H1 (cell line): Measurements from ENCODE around the gene IRGQ. TPM values are rescaled to one million over a fixed set of nuclear protein-coding genes. Genes with fewer than 3 reads are reported as not detected.

ENCODE experiments used
- CTCF ChIA-PET: fragments of 300-600 bp; sonication (Branson Sonifier 250); formaldehyde crosslinking; loops from one replicate; lab custom pipeline; 2021; ENCODE audit not compliant: partially characterized antibody; lab: Charles Lee
- POLR2A ChIA-PET: fragments of 300-600 bp; sonication (Branson Sonifier 250); formaldehyde crosslinking; loops from one replicate; lab custom pipeline; 2021; ENCODE audit warnings: inconsistent platforms; ENCODE audit not compliant: partially characterized antibody; lab: Charles Lee
- DNase-seq, 2 experiments: peaks; one replicate each; pipeline versions ENCODE4 v3.0.0 to v3.0.0-alpha.2; 2010 to 2022; ENCODE audit warnings: low spot score in 2 of 2, low read depth in 1 of 2, mixed read lengths in 1 of 2
- FAIRE-seq: peaks from 2 replicates; lab custom pipeline; 2011; peaks lifted over from hg19 to GRCh38; lab: Jason Lieb, UNC
- H2AFZ ChIP-seq: 2 replicates; pipeline ENCODE4 v1.8.1; 2012; ENCODE audit warnings: low read length, inconsistent platforms
- H2AK5ac ChIP-seq: 2 replicates; pipeline ENCODE4 v1.6.1; 2013; ENCODE audit warnings: low read depth, low read length
- H2BK120ac ChIP-seq: replicated peaks from 2 replicates; pipeline ENCODE3; 2013; ENCODE audit warnings: low read depth, low read length, inconsistent platforms
- H2BK12ac ChIP-seq: 2 replicates; pipeline ENCODE4 v1.6.1; 2013; ENCODE audit warnings: low read depth, low read length
- H2BK15ac ChIP-seq: 2 replicates; pipeline ENCODE4 v1.6.1; 2013; ENCODE audit warnings: low read length
- H2BK20ac ChIP-seq: 2 replicates; pipeline ENCODE4 v1.6.1; 2013; ENCODE audit warnings: low read length
- H2BK5ac ChIP-seq: 2 replicates; pipeline ENCODE4 v1.6.1; 2013; ENCODE audit warnings: low read depth, low read length
- H3K14ac ChIP-seq: 2 replicates; pipeline ENCODE4 v1.6.1; 2013; ENCODE audit warnings: inconsistent platforms; ENCODE audit not compliant: insufficient read length
- H3K18ac ChIP-seq: 2 replicates; pipeline ENCODE4 v1.6.1; 2013; ENCODE audit warnings: low read length; ENCODE audit errors: extremely low read depth
- H3K23ac ChIP-seq: 2 replicates; pipeline ENCODE4 v1.6.1; 2013; ENCODE audit warnings: inconsistent platforms; ENCODE audit not compliant: insufficient read length
- H3K23me2 ChIP-seq: 2 replicates; pipeline ENCODE4 v1.6.1; 2013; ENCODE audit warnings: low read depth, low read length
- H3K27ac ChIP-seq: 2 replicates; pipeline ENCODE4 v1.6.1; 2011; ENCODE audit warnings: low read depth, low read length, inconsistent platforms
- H3K27me3 ChIP-seq, 4 experiments: replicated peaks in 1 of 4; 1 replicate in 1 of 4; 2 replicates in 3 of 4; pipeline versions ENCODE4 v1.6.1 to v1.8.1; 2011 to 2013; ENCODE audit warnings: low read length in 3 of 4, mild to moderate bottlenecking in 3 of 4, inconsistent platforms in 2 of 4, mixed read lengths in 2 of 4, moderate library complexity in 1 of 4; ENCODE audit not compliant: control insufficient read depth in 3 of 4, insufficient read depth in 3 of 4; ENCODE audit errors: extremely low read depth in 1 of 4
- H3K36me3 ChIP-seq, 4 experiments: 2 replicates each; pipeline versions ENCODE4 v1.6.1 to v1.8.1; 2011 to 2013; ENCODE audit warnings: mild to moderate bottlenecking in 4 of 4, low read length in 3 of 4, moderate library complexity in 2 of 4, control low read depth in 1 of 4, inconsistent platforms in 1 of 4; ENCODE audit not compliant: insufficient read depth in 4 of 4, control insufficient read depth in 2 of 4
- H3K4ac ChIP-seq: replicated peaks from 2 replicates; pipeline ENCODE3; 2013; ENCODE audit warnings: low read length, low read depth, mixed read lengths, inconsistent platforms; ENCODE audit not compliant: insufficient read length
- H3K4me1 ChIP-seq, 4 experiments: replicated peaks in 1 of 4; 1 replicate in 1 of 4; 2 replicates in 3 of 4; pipeline versions ENCODE4 v1.6.1 to v1.8.1; 2011 to 2013; ENCODE audit warnings: low read length in 3 of 4, inconsistent platforms in 2 of 4, mixed read lengths in 1 of 4; ENCODE audit not compliant: insufficient read depth in 4 of 4, control insufficient read depth in 3 of 4
- H3K4me2 ChIP-seq, 2 experiments: 2 replicates each; pipeline versions ENCODE4 v1.6.1 to v1.8.1; 2011 to 2013; ENCODE audit warnings: low read depth in 2 of 2, low read length in 2 of 2, control low read depth in 1 of 2, inconsistent platforms in 1 of 2, mild to moderate bottlenecking in 1 of 2; ENCODE audit not compliant: insufficient read depth in 1 of 2
- H3K4me3 ChIP-seq, 4 experiments: fragments of 200-600, 300-600 bp in 1 of 4; sonication (generic), shearing (Covaris generic), sonication (Bioruptor Twin) in 1 of 4; 2 replicates each; pipeline versions ENCODE4 v1.5.1 to v1.8.1; 2011 to 2016; ENCODE audit warnings: low read length in 4 of 4, low read depth in 3 of 4, control low read depth in 2 of 4, inconsistent platforms in 2 of 4, mild to moderate bottlenecking in 2 of 4, mixed read lengths in 1 of 4, moderate library complexity in 1 of 4; ENCODE audit not compliant: insufficient read depth in 2 of 4; ENCODE audit errors: extremely low read depth in 1 of 4
- H3K56ac ChIP-seq: replicated peaks from 2 replicates; pipeline ENCODE3; 2013; ENCODE audit warnings: low read depth, mild to moderate bottlenecking, mixed read lengths, low read length, inconsistent platforms; ENCODE audit not compliant: insufficient read length
- H3K79me1 ChIP-seq: 2 replicates; pipeline ENCODE4 v1.6.1; 2013; ENCODE audit warnings: low read depth, low read length, control low read depth
- H3K79me2 ChIP-seq, 2 experiments: 2 replicates each; pipeline versions ENCODE4 v1.6.1 to v1.8.1; 2012 to 2013; ENCODE audit warnings: low read length in 2 of 2, mild to moderate bottlenecking in 2 of 2, inconsistent platforms in 1 of 2; ENCODE audit not compliant: insufficient read depth in 2 of 2, control insufficient read depth in 1 of 2
- H3K9ac ChIP-seq, 4 experiments: replicated peaks in 1 of 4; 1 replicate in 1 of 4; 2 replicates in 3 of 4; pipeline versions ENCODE4 v1.6.1 to v1.8.1; 2011 to 2013; ENCODE audit warnings: low read depth in 3 of 4, low read length in 3 of 4, control low read depth in 2 of 4, mild to moderate bottlenecking in 2 of 4, moderate library complexity in 2 of 4, inconsistent platforms in 1 of 4; ENCODE audit errors: extremely low read depth in 1 of 4
- H3K9me3 ChIP-seq, 2 experiments: 2 replicates each; pipeline versions ENCODE4 v1.6.1 to v1.8.1; 2012 to 2013; ENCODE audit warnings: mild to moderate bottlenecking in 2 of 2, moderate library complexity in 2 of 2, control low read depth in 1 of 2, inconsistent platforms in 1 of 2, low read depth in 1 of 2, low read length in 1 of 2, mixed read lengths in 1 of 2; ENCODE audit not compliant: insufficient read depth in 2 of 2
- H4K20me1 ChIP-seq, 2 experiments: replicated peaks in 1 of 2; 2 replicates each; pipeline versions ENCODE3 to v1.8.1; 2011 to 2013; ENCODE audit warnings: inconsistent platforms in 2 of 2, low read length in 2 of 2, mild to moderate bottlenecking in 1 of 2; ENCODE audit not compliant: insufficient read depth in 2 of 2, control insufficient read depth in 1 of 2
- H4K5ac ChIP-seq: 2 replicates; pipeline ENCODE4 v1.6.1; 2013; ENCODE audit warnings: low read length, low read depth, mixed read lengths, inconsistent platforms; ENCODE audit not compliant: insufficient read length
- H4K8ac ChIP-seq: 2 replicates; pipeline ENCODE4 v1.8.0; 2013; ENCODE audit warnings: mild to moderate bottlenecking, moderate library complexity, low read length, inconsistent platforms; ENCODE audit not compliant: insufficient read depth; ENCODE audit errors: extremely low read depth
- H4K91ac ChIP-seq: replicated peaks from 2 replicates; pipeline ENCODE3; 2013; ENCODE audit warnings: low read length, mixed read lengths, inconsistent platforms; ENCODE audit not compliant: insufficient read length
- CHD1 ChIP-seq: IDR thresholded peaks from 2 replicates; pipeline ENCODE4 v1.6.1; 2012; ENCODE audit warnings: low read depth, low read length, improper control_type of control experiment
- CREB1 ChIP-seq: IDR thresholded peaks from 2 replicates; pipeline ENCODE4 v1.6.1; 2012; ENCODE audit warnings: inconsistent platforms
- EGR1 ChIP-seq: IDR thresholded peaks from 2 replicates; pipeline ENCODE4 v1.6.1; 2011; ENCODE audit warnings: low read depth, low read length, borderline replicate concordance
- JUND ChIP-seq: IDR thresholded peaks from 2 replicates; pipeline ENCODE4 v1.6.1; 2011; ENCODE audit warnings: mild to moderate bottlenecking, improper control_type of control experiment, low read length
- MAFK ChIP-seq: IDR thresholded peaks from 2 replicates; pipeline ENCODE4 v1.6.1; 2012; ENCODE audit warnings: low read depth, mild to moderate bottlenecking, improper control_type of control experiment, low read length
- NRF1 ChIP-seq: IDR thresholded peaks from 2 replicates; pipeline ENCODE4 v1.6.1; 2011; ENCODE audit warnings: mild to moderate bottlenecking, low read depth, low read length, improper control_type of control experiment
- RBBP5 ChIP-seq: IDR thresholded peaks from 2 replicates; pipeline ENCODE4 v1.7.1; 2012; ENCODE audit warnings: low read depth, mild to moderate bottlenecking, inconsistent platforms, low read length, moderate library complexity, borderline replicate concordance
- RFX5 ChIP-seq: IDR thresholded peaks from 2 replicates; pipeline ENCODE4 v1.6.1; 2011; ENCODE audit warnings: low read depth, low read length, improper control_type of control experiment, borderline replicate concordance
- SAP30 ChIP-seq: fragments of 300-600 bp; sonication (generic); IDR thresholded peaks from 2 replicates; pipeline ENCODE4 v1.7.1; 2012; ENCODE audit warnings: low read length, moderate library complexity, mild to moderate bottlenecking, inconsistent platforms; ENCODE audit not compliant: insufficient read depth, insufficient replicate concordance
- SP2 ChIP-seq: IDR thresholded peaks from 2 replicates; pipeline ENCODE4 v1.6.1; 2012; ENCODE audit warnings: mild to moderate bottlenecking, low read length, inconsistent platforms
- SUZ12 ChIP-seq: fragments of 200-600 bp; sonication (generic); IDR thresholded peaks from 2 replicates; pipeline ENCODE4 v1.6.1; 2012; ENCODE audit warnings: mild to moderate bottlenecking, inconsistent platforms, low read length, moderate library complexity, mixed read lengths
- TAF7 ChIP-seq: optimal IDR thresholded peaks from 2 replicates; pipeline ENCODE3; 2011; ENCODE audit warnings: low read depth, mild to moderate bottlenecking, inconsistent platforms, low read length, moderate library complexity, borderline replicate concordance
- TCF12 ChIP-seq: IDR thresholded peaks from 2 replicates; pipeline ENCODE4 v1.6.1; 2011; ENCODE audit warnings: low read depth, mild to moderate bottlenecking, low read length
- WGBS, 2 experiments: shearing (Covaris generic) in 1 of 2; methylation state at CpG; one replicate each; pipeline versions ENCODE4 v1.1.6 to v1.1.7; 2013 to 2015; ENCODE audit warnings: low lambda C conversion rate in 2 of 2, mixed read lengths in 2 of 2, inconsistent platforms in 1 of 2, low coverage in 1 of 2, missing lambda C conversion rate in 1 of 2; ENCODE audit not compliant: insufficient replicate concordance in 2 of 2, insufficient coverage in 1 of 2, insufficient read length in 1 of 2; ENCODE audit errors: extremely low coverage in 1 of 2, missing lambda C conversion rate in 1 of 2; 5-methylcytosine and 5-hydroxymethylcytosine counted together
- polyA plus RNA-seq, 7 experiments: library from polyadenylated mRNA; depleted of rRNA in 3 of 7; stranded (reverse) in 5 of 7; unstranded in 2 of 7; fragments of >200 nt in 5 of 7; fragments of 200-250 nt in 2 of 7; gene quantifications; 1 replicate in 5 of 7; 2 replicates in 1 of 7; 4 replicates in 1 of 7; pipeline versions ENCODE4 v1.2.1 to v1.2.3, GENCODE V29; 2011 to 2013; ENCODE audit warnings: missing spikeins in 2 of 7, mixed read lengths in 2 of 7
- total RNA-seq: library from RNA; stranded (reverse); fragmentation: NEBNext Ultra II Directional; extraction: Animal tissue kit (Norgen Biotek cat#: 25700); gene quantifications from 2 replicates; pipeline ENCODE4 v1.2.1, GENCODE V29; 2021

Gene IRGQ
- total and polyA plus RNA-seq, 2 of the 8 experiments (the other 6 are each of a cell fraction or from before 2014, with no cell fraction given) = 16.0 to 42.9 TPM

DNA sequence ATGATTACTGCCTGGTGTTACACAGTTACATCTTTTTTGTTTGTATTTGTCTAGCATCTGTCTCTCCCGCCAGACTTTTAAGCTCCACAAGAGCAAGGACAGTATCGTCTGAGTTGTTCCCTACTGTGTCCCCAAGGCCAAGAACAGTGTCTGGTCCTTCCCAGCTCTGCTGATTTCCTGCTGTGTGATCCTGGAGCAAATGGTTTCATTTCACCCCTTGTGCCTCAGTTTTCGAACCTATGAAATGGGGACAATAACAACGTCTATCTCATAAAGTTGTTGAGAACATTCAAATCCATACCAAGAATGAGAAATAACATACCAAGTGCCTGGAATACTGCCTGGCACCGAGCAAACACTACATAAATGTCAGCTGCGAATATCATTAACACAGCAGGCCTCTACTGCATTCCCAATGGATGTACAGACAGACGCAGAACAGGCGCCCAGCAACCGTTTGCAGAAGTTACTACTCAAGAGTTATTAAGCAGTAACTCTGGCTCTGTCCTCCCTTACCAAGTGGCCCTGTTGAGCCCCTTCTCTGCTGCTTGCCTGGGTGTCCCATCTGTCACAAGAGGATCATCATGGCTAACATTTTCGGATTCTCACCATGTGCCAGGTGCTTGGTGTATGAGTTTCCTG lies 32.0 kb downstream of the IRGQ start:
- FAIRE-seq (no peak), DNase-seq (no peak)
- Histone ChIP-seq H3K23ac (no peak overlapping the region), H3K4ac (no peak overlapping the region), H4K20me1 (peaks cover 0 to 8% of the 10 kb centered on the region in 2 experiments), H3K18ac (no peak overlapping the region), H3K9me3 (no peaks in the 10 kb centered on the region), H2AK5ac (no peak overlapping the region), H3K4me1 (no peaks in the 10 kb centered on the region), H3K9ac (no peak overlapping the region), H2BK15ac (no peak overlapping the region), H3K27ac (no peak overlapping the region), H3K4me3 (no peak overlapping the region), H3K4me2 (no peak overlapping the region), H3K79me1 (no peaks in the 10 kb centered on the region; the same call in 1 of the 2 replicates), H3K23me2 (no peaks in the 10 kb centered on the region), H3K27me3 (no peaks in the 10 kb centered on the region), H2AFZ (no peak overlapping the region), H2BK20ac (no peak overlapping the region), H2BK120ac (no peak overlapping the region), H3K36me3 (peaks cover 0 to 8% (median 0%) of the 10 kb centered on the region in 4 experiments; a peak in 1 of 8 replicates), H3K14ac (no peak overlapping the region), H3K56ac (no peak overlapping the region), H4K8ac (no peak overlapping the region), H2BK12ac (no peak overlapping the region), H4K91ac (no peak overlapping the region), H3K79me2 (peaks cover 0 to 2% of the 10 kb centered on the region in 2 experiments; a peak in 1 of 4 replicates), H4K5ac (no peak overlapping the region), H2BK5ac (no peak overlapping the region)
- ChIA-PET POLR2A (interaction anchor here (0.9 to 1.7 kb wide), 4 partner anchors 11 to 72 kb away, joined by 3 to 5 read pairs (median 4); partner anchors contain the start of genes IRGQ, XRCC1 and ZNF576), CTCF (interaction anchor here (0.6 to 9.3 kb wide), 5 partner anchors 9 to 480 kb away, joined by 3 to 82 read pairs (median 4); no protein-coding TSS in a partner anchor)
- 91% methylated on average over 10 of the region's 10 CpGs; no CpG with 5 or more reads in 1 of the 2 experiments for WGBS, 2 experiments
- no peak for TF ChIP-seq EGR1
- TF ChIP-seq TAF7 = no peak
- TF ChIP-seq CREB1 = no peak
- no peak for TF ChIP-seq CHD1
- TF ChIP-seq RBBP5 = no peak
- no peak for TF ChIP-seq MAFK
- no peak for TF ChIP-seq SAP30
- no peak for TF ChIP-seq SP2
- TF ChIP-seq RFX5 = no peak
- TF ChIP-seq TCF12 = no peak
- no peak for TF ChIP-seq JUND
- no peak for TF ChIP-seq SUZ12
- TF ChIP-seq NRF1 = no peak
